ENCODE results near the gene RCL1. TPM values are rescaled to one million over a fixed set of nuclear protein-coding genes. Genes with fewer than 3 reads are reported as not detected.

The RCL1 gene
- total and polyA plus RNA-seq, 2 of the 13 experiments (the other 11 are each of a cell fraction or from before 2014, with no cell fraction given), result 22.3 to 31.6 TPM

DNA sequence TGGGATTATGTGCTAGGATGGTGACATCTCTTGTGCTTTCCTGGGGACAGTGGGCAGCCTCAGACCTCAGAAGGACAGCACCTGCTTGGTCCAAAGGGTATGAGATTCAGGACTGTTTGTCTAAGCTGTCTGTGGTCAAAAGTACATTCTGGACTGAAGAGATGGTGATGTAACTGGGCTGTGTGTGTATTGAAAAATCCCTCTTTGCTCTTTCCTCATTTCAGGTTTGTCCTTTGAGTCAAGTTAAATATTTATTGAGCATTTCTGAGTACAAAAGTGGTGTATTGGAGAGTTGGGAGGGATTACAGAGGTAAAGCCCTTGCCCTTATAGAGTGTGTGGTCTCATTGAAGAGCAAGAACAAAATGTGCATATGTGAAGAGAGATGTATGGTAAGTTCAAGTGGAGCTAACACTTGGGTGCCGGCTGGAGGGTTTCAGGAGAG, 46.7 kb downstream of the RCL1 start (continued):
- TF ChIP-seq, protein P1, sequence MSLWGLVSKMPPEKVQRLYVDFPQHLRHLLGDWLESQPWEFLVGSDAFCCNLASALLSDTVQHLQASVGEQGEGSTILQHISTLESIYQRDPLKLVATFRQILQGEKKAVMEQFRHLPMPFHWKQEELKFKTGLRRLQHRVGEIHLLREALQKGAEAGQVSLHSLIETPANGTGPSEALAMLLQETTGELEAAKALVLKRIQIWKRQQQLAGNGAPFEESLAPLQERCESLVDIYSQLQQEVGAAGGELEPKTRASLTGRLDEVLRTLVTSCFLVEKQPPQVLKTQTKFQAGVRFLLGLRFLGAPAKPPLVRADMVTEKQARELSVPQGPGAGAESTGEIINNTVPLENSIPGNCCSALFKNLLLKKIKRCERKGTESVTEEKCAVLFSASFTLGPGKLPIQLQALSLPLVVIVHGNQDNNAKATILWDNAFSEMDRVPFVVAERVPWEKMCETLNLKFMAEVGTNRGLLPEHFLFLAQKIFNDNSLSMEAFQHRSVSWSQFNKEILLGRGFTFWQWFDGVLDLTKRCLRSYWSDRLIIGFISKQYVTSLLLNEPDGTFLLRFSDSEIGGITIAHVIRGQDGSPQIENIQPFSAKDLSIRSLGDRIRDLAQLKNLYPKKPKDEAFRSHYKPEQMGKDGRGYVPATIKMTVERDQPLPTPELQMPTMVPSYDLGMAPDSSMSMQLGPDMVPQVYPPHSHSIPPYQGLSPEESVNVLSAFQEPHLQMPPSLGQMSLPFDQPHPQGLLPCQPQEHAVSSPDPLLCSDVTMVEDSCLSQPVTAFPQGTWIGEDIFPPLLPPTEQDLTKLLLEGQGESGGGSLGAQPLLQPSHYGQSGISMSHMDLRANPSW (CRISPR knock-in tag; IDR thresholded peaks at IDR 0.05; ENCODE audit: borderline replicate concordance), result peak; percentile 83; the same call in 1 of the 2 replicates
- no peak for TF ChIP-seq ASH2L (IDR thresholded peaks at IDR 0.05; ENCODE audit: insufficient read length, low read depth, low read length)
- TF ChIP-seq KLF11 (CRISPR knock-in tag; IDR thresholded peaks at IDR 0.05), result 0 out of 2 replicates have a peak, but pooled peaks have one; percentile 51
- no peak for TF ChIP-seq XRCC5 (optimal IDR thresholded peaks at IDR 0.05; ENCODE audit: low read length)
- no peak for TF ChIP-seq ZNF678 (CRISPR knock-in tag; IDR thresholded peaks at IDR 0.05)
- peak; percentile 83; the same call in 1 of the 2 replicates for TF ChIP-seq ZNF567 (CRISPR knock-in tag; IDR thresholded peaks at IDR 0.05; ENCODE audit: borderline replicate concordance)
- TF ChIP-seq DNMT3B (CRISPR knock-in tag; conservative IDR thresholded peaks at IDR 0.05), result no peak
- peak; percentile 86; the same call in 1 of the 2 replicates for TF ChIP-seq ZNF350 (CRISPR knock-in tag; IDR thresholded peaks at IDR 0.05; ENCODE audit: borderline replicate concordance, low read depth)
- peak; percentile 92 for TF ChIP-seq LCORL (IDR thresholded peaks at IDR 0.05)
- peak; percentile 99 for TF ChIP-seq LCORL (CRISPR knock-in tag; IDR thresholded peaks at IDR 0.05)
- TF ChIP-seq, protein P2, sequence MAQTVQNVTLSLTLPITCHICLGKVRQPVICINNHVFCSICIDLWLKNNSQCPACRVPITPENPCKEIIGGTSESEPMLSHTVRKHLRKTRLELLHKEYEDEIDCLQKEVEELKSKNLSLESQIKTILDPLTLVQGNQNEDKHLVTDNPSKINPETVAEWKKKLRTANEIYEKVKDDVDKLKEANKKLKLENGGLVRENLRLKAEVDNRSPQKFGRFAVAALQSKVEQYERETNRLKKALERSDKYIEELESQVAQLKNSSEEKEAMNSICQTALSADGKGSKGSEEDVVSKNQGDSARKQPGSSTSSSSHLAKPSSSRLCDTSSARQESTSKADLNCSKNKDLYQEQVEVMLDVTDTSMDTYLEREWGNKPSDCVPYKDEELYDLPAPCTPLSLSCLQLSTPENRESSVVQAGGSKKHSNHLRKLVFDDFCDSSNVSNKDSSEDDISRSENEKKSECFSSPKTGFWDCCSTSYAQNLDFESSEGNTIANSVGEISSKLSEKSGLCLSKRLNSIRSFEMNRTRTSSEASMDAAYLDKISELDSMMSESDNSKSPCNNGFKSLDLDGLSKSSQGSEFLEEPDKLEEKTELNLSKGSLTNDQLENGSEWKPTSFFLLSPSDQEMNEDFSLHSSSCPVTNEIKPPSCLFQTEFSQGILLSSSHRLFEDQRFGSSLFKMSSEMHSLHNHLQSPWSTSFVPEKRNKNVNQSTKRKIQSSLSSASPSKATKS (CRISPR knock-in tag; IDR thresholded peaks at IDR 0.05), result no peak
- TF ChIP-seq SMAD9 (CRISPR knock-in tag; IDR thresholded peaks at IDR 0.05), result no peak
- no peak for TF ChIP-seq ZFP36L2 (CRISPR knock-in tag; IDR thresholded peaks at IDR 0.05)
- no peak for TF ChIP-seq TBP (CRISPR knock-in tag; IDR thresholded peaks at IDR 0.05)
- TF ChIP-seq ZFP62 (CRISPR knock-in tag; IDR thresholded peaks at IDR 0.05), result no peak
- peak; percentile 88 for TF ChIP-seq NR2C2 (CRISPR knock-in tag; IDR thresholded peaks at IDR 0.05; ENCODE audit: borderline replicate concordance)
- TF ChIP-seq, protein P3, sequence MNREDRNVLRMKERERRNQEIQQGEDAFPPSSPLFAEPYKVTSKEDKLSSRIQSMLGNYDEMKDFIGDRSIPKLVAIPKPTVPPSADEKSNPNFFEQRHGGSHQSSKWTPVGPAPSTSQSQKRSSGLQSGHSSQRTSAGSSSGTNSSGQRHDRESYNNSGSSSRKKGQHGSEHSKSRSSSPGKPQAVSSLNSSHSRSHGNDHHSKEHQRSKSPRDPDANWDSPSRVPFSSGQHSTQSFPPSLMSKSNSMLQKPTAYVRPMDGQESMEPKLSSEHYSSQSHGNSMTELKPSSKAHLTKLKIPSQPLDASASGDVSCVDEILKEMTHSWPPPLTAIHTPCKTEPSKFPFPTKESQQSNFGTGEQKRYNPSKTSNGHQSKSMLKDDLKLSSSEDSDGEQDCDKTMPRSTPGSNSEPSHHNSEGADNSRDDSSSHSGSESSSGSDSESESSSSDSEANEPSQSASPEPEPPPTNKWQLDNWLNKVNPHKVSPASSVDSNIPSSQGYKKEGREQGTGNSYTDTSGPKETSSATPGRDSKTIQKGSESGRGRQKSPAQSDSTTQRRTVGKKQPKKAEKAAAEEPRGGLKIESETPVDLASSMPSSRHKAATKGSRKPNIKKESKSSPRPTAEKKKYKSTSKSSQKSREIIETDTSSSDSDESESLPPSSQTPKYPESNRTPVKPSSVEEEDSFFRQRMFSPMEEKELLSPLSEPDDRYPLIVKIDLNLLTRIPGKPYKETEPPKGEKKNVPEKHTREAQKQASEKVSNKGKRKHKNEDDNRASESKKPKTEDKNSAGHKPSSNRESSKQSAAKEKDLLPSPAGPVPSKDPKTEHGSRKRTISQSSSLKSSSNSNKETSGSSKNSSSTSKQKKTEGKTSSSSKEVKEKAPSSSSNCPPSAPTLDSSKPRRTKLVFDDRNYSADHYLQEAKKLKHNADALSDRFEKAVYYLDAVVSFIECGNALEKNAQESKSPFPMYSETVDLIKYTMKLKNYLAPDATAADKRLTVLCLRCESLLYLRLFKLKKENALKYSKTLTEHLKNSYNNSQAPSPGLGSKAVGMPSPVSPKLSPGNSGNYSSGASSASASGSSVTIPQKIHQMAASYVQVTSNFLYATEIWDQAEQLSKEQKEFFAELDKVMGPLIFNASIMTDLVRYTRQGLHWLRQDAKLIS (CRISPR knock-in tag; IDR thresholded peaks at IDR 0.05), result no peak; the same call in 1 of the 2 replicates
- TF ChIP-seq MED1 (CRISPR knock-in tag; IDR thresholded peaks at IDR 0.05), result peak; percentile 95
- TF ChIP-seq TEAD3 (CRISPR knock-in tag; optimal IDR thresholded peaks at IDR 0.05; ENCODE audit: borderline replicate concordance), result peak; percentile 91
- TF ChIP-seq IRF2 (CRISPR knock-in tag; IDR thresholded peaks at IDR 0.05), result peak; percentile 87
- TF ChIP-seq MEIS2 (CRISPR knock-in tag; IDR thresholded peaks at IDR 0.05), result 0 out of 2 replicates have a peak, but pooled peaks have one; percentile 46
- no peak for TF ChIP-seq SP140L (CRISPR knock-in tag; IDR thresholded peaks at IDR 0.05; ENCODE audit: borderline replicate concordance)
- peak; percentile 91; the same call in 1 of the 2 replicates for TF ChIP-seq REPIN1 (CRISPR knock-in tag; IDR thresholded peaks at IDR 0.05; ENCODE audit: borderline replicate concordance, low read depth)
- peak; percentile 25; the same call in 1 of the 2 replicates for TF ChIP-seq CREB1 (IDR thresholded peaks at IDR 0.05)
- TF ChIP-seq CREB1 (CRISPR knock-in tag; IDR thresholded peaks at IDR 0.05), result peak; percentile 80

Data from HepG2 (cell line).